Bronchial epithelial cell (primary cell): Measurements from ENCODE around the gene TSKU. TPM values are rescaled to one million over a fixed set of nuclear protein-coding genes. Genes with fewer than 3 reads are reported as not detected.

Experiments used
- DNase-seq: peaks from one replicate; pipeline ENCODE4 v3.0.0-alpha.2; 2010; ENCODE audit warnings: low read depth
- FAIRE-seq: peaks from 2 replicates; lab custom pipeline; 2011; peaks lifted over from hg19 to GRCh38; lab: Jason Lieb, UNC
- H3K27me3 ChIP-seq: 2 replicates; pipeline ENCODE4 v1.5.1; 2011; ENCODE audit warnings: low read length; ENCODE audit not compliant: control insufficient read depth, insufficient read depth
- H3K36me3 ChIP-seq: 2 replicates; pipeline ENCODE4 v1.5.1; 2011; ENCODE audit warnings: low read length; ENCODE audit not compliant: control insufficient read depth, insufficient read depth
- H3K4me3 ChIP-seq: 2 replicates; pipeline ENCODE4 v1.5.1; 2011; ENCODE audit warnings: mild to moderate bottlenecking, low read depth, low read length, control low read depth
- total RNA-seq: library from RNA; depleted of rRNA; stranded (reverse); fragments of >200 nt; gene quantifications from 2 replicates; pipeline ENCODE4 v1.2.1, GENCODE V29; 2014
- TF ChIP-seq, protein P1 (sequence below): IDR thresholded peaks from 2 replicates; pipeline ENCODE4 v1.5.1; 2011; ENCODE audit warnings: mild to moderate bottlenecking, moderate library complexity, low read length, control low read depth, inconsistent platforms; ENCODE audit not compliant: insufficient read depth, severe bottlenecking

The TSKU gene
- total RNA-seq, 1 donor from 2014 or later: 8.2 TPM

DNA sequence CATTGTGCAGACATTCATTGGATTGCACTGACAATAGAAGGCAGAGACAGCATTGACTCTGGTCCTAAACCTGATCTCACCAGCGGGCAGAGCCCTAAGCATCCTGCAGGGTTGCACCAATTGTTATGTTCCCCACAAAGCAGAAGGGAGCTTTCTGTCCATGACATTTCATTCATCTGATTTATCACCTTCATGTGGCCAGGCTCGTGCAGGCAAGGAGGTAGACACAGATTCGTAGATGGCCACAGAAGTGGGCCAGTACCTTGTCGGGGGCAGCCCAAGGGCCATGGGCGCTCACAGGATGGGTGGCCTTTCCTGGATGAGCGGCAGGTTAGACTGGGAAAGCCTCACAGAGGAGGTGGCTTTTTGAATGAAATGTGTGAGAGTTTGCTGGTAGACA is 2.9 kb downstream of the TSKU start:
- no peaks in the 10 kb centered on the region for H3K36me3 ChIP-seq
- TF ChIP-seq, protein P1, sequence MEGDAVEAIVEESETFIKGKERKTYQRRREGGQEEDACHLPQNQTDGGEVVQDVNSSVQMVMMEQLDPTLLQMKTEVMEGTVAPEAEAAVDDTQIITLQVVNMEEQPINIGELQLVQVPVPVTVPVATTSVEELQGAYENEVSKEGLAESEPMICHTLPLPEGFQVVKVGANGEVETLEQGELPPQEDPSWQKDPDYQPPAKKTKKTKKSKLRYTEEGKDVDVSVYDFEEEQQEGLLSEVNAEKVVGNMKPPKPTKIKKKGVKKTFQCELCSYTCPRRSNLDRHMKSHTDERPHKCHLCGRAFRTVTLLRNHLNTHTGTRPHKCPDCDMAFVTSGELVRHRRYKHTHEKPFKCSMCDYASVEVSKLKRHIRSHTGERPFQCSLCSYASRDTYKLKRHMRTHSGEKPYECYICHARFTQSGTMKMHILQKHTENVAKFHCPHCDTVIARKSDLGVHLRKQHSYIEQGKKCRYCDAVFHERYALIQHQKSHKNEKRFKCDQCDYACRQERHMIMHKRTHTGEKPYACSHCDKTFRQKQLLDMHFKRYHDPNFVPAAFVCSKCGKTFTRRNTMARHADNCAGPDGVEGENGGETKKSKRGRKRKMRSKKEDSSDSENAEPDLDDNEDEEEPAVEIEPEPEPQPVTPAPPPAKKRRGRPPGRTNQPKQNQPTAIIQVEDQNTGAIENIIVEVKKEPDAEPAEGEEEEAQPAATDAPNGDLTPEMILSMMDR: no peak
- FAIRE-seq (no peak), DNase-seq (no peak)
- no peaks in the 10 kb centered on the region for H3K27me3 ChIP-seq
- H3K4me3 ChIP-seq: no peak overlapping the region

DNA sequence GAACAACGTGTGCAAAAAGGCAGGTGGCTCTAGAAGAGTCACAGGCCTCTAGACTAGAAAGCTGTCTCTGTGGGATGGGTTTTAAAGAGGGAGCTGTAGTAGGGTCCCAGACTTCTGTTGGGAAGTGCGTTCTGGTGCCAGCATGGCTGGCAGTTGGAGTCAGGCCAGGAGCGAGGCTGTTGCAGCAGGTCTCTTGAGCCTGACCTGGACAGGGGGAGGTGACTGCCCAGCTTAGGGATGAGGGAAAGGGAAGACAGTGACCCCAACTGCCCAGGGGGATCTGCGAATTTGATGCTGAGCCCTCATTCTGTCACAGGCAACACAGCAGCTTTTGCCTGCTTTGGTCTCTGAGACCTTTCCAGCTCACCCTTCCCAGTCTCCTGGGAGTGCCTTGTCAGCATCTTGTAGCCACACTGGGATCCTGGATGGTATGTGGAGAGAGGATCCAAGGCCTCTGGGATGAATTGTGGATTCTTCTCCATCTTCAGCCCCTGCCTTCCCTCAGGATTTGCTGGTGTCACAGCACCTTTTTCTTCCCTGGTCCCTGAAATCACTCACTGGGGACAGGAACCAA is 3.4 kb downstream of the TSKU start:
- H3K4me3 ChIP-seq: no peak overlapping the region
- no peak for FAIRE-seq
- H3K36me3 ChIP-seq: no peaks in the 10 kb centered on the region
- no peaks in the 10 kb centered on the region for H3K27me3 ChIP-seq
- TF ChIP-seq, protein P1: no peak
- DNase-seq: no peak

DNA sequence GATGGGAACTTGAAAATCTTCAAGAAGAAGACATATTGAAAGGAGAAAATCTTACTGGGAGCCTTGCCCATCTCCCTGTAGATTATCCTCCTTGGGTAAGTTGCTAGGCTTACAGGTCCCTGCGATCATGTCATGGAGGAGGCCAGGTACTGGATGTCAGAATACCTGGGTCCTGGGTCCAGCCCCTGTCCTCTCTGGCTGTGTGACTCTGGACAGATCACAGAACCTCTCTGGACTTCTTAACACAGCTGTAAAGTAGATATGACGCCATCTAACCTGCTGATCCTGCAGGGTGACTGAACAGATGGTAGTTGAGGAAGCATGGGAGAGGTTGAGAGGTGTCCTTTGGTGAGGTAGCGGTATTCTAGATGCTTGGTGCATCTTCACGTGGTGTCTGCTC is 4.1 kb downstream of the TSKU start:
- Histone ChIP-seq H3K4me3 (no peak overlapping the region), H3K36me3 (no peaks in the 10 kb centered on the region), H3K27me3 (no peaks in the 10 kb centered on the region)
- FAIRE-seq (no peak), DNase-seq (no peak)
- TF ChIP-seq, protein P1: no peak

DNA sequence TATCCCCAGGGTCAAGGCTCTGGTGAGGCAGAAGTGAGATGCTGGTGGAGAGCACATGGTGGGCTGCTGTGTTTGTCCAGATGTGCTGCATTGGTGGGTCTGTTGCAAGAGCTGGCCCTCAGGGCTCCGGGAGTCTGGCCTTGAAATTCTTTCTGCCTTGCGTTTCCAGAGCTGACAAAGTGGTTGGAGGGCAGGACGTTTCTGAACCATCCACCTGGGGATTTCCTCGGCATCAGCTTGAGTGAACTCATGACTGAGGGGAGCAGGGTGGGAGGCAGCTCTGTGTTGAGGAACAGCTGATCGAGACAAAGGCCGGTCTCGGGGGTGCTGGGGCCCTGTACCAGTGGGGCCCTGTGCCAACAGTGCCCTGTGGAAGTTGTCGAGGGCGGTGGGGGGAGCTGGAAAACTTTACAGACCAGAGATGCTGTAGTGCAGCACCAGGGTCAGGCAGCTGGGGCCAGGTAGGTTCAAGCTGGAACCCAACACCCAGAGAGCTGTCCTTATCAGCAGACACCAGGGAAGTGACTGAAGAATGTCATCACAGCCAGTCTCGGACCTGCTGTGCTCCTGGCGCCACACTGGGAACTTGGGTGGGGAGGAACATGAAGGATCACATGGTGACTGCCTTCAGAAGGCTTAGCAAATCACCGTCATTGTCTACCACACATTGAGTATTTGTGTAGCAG is 4.9 kb downstream of the TSKU start:
- DNase-seq: peak; percentile 77
- TF ChIP-seq, protein P1: no peak
- Histone ChIP-seq H3K27me3 (no peaks in the 10 kb centered on the region), H3K36me3 (peaks cover 2% of the 10 kb centered on the region), H3K4me3 (no peak overlapping the region)
- FAIRE-seq: no peak

DNA sequence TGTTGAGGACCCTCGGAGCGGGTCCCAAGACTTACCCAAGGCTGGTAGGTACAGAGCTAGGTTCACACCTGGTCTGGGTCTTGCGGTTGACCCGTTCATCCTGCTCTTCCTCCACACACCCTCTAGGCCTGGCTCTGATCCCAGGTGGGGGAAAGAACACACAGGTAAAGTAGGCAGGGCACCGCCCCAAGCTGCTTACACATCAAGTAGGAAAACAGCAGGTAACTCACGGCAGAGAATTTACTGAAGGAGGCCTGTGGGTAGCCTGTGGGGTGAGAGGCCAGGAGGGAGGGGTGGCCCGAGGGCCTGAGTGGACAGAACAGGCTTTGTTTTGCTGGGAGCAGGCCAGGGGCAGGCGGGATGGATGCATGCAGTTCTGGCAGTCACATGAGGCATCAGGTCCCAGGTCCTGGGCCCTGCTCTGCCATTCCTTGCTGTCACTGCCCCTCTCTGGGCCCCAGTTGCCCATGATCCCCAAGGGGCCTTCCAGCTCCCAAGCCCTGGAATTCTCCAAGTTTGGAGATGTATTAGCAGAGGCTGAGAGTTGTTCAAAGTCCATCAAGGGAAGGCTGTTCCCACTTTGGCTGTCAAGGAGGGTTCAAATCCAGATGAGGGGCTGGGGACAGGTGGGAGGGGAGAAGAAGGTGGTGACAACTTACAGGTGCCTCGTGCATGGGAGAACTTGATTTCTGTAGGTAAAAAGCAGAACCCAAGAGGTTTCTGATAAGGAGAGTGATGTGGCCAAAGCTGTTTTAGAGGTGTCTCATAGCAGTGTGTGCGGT is 5.7 kb downstream of the TSKU start:
- Histone ChIP-seq H3K27me3 (no peaks in the 10 kb centered on the region), H3K36me3 (peaks cover 2% of the 10 kb centered on the region), H3K4me3 (no peak overlapping the region)
- FAIRE-seq (no peak), DNase-seq (peak; percentile 92)
- TF ChIP-seq, protein P1: no peak
